ENCODE data around the gene PARVG.

PARVG gene

DNA sequence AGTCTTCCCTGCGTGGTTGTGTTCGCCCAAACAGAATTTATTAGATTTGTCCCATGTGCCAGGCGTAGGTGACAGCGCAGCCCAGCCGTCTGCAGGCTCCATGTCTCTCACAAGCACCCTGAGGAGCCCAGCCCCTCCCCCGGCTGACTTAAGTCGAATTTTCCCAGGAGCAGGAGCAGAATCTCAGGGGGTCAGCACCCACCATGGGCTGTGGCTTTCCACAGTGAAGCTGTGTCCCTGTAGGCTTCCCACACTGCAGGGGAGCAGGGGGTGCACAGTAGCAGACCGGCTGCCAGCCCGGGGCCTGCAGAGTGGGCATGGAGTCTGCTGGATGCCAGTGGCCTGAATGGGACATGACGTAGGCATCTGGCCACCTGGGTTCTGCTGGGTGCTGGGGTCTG, 16.0 kb downstream of the PARVG start:
- in situ Hi-C loops (cut with HindIII; ENCODE audit: low sequenced_read_pairs), result no loop called here
- TF ChIP-seq, protein P1, sequence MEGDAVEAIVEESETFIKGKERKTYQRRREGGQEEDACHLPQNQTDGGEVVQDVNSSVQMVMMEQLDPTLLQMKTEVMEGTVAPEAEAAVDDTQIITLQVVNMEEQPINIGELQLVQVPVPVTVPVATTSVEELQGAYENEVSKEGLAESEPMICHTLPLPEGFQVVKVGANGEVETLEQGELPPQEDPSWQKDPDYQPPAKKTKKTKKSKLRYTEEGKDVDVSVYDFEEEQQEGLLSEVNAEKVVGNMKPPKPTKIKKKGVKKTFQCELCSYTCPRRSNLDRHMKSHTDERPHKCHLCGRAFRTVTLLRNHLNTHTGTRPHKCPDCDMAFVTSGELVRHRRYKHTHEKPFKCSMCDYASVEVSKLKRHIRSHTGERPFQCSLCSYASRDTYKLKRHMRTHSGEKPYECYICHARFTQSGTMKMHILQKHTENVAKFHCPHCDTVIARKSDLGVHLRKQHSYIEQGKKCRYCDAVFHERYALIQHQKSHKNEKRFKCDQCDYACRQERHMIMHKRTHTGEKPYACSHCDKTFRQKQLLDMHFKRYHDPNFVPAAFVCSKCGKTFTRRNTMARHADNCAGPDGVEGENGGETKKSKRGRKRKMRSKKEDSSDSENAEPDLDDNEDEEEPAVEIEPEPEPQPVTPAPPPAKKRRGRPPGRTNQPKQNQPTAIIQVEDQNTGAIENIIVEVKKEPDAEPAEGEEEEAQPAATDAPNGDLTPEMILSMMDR (IDR thresholded peaks at IDR 0.05; ENCODE audit: low read depth, low read length), result no peak
- H3K4me3 ChIP-seq (ENCODE audit: low read depth, low read length), result no peak overlapping the region
- no peak for DNase-seq (ENCODE audit: low read depth, low spot score)

DNA sequence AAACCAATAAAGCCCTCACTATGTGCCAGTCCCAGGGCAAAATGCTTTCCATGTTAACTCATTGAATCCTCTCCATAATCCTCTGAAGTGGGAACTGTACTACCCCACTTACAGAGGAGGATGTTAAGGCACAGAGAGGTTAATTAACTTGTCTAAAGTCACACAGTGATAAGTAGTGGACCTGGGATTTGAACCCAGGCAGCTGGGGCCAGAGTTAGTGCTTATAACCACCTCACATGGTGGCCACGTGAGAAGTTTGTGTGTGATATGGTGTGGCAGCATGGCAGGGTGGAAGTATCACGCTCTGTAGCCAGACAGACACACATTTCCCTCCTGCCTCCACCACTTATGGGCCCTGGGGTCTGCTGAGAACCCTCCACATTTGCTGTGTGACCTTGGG, 16.5 kb downstream of the PARVG start:
- in situ Hi-C loops (cut with HindIII; ENCODE audit: low sequenced_read_pairs), result no loop called here
- no peak overlapping the region for H3K4me3 ChIP-seq (ENCODE audit: low read depth, low read length)
- DNase-seq (ENCODE audit: low read depth, low spot score), result no peak
- TF ChIP-seq, protein P1 (IDR thresholded peaks at IDR 0.05; ENCODE audit: low read depth, low read length), result no peak

DNA sequence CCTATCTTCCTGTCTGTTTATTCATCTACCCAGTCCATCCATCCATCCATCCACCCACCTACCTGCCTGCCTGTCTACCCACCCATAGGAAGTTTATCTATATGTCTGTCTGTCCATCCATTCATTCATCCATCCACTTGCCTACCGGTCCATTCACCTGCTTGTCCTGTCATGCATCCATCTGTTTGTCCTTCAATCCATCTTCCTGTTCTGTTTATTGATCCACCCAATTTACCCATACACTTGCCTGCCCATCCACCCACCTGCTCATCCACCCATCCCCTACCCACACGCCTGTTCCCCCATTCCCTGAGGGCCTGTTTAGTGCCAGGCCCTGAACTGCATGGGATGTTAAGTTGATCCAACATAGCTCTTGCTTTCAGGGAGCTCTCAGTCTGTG, 18.4 kb downstream of the PARVG start:
- in situ Hi-C loops (cut with HindIII; ENCODE audit: low sequenced_read_pairs), result no loop called here
- no peak for DNase-seq (ENCODE audit: low read depth, low spot score)
- H3K4me3 ChIP-seq (ENCODE audit: low read depth, low read length), result no peak overlapping the region
- TF ChIP-seq, protein P1 (IDR thresholded peaks at IDR 0.05; ENCODE audit: low read depth, low read length), result no peak

DNA sequence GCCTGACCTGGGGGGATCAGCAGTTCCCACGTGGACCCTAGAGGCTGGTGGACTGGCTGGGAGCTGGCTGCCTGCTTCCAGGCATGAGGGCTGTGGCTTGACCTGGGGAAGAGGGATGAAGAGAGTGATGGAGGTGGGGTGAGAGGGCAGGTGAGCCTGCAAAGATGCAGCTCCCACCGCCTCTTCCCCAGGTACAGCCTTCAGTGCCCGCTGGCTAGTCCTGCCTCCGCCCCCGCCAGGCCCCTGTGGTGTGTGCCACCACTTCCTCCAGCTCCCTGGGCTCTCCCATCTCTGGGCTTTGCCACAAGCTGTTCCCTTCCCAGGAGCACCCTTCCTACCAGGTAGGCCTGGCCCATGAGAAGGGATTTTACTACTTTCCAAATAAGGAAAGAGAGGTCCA, 19.1 kb downstream of the PARVG start:
- DNase-seq (ENCODE audit: low read depth, low spot score), result no peak
- no peak overlapping the region for H3K4me3 ChIP-seq (ENCODE audit: low read depth, low read length)
- TF ChIP-seq, protein P1 (IDR thresholded peaks at IDR 0.05; ENCODE audit: low read depth, low read length), result no peak
- in situ Hi-C loops (cut with HindIII; ENCODE audit: low sequenced_read_pairs), result no loop called here

DNA sequence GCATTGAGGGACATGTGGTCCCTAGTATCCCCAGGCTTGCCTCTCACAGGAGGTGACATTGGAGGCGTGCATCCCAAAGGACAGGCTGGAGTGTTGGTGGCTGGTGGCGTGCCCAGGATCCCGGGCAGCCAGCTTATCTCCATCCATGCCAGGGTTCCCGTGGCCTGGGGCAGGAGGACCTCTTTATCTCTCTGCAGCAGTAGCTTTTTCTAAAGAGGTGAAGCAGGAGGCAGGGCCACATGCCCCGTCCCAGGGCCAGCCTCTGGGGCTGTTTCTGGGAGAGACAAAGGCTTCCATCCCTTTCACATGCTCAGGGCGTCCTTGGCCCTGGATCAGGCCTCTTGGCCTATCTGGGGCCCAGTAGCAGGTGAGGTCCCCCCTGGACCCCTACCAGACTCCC, 19.7 kb downstream of the PARVG start:
- in situ Hi-C loops (cut with HindIII; ENCODE audit: low sequenced_read_pairs), result no loop called here
- TF ChIP-seq, protein P1 (IDR thresholded peaks at IDR 0.05; ENCODE audit: low read depth, low read length), result no peak
- H3K4me3 ChIP-seq (ENCODE audit: low read depth, low read length), result no peak overlapping the region
- DNase-seq (ENCODE audit: low read depth, low spot score), result no peak

DNA sequence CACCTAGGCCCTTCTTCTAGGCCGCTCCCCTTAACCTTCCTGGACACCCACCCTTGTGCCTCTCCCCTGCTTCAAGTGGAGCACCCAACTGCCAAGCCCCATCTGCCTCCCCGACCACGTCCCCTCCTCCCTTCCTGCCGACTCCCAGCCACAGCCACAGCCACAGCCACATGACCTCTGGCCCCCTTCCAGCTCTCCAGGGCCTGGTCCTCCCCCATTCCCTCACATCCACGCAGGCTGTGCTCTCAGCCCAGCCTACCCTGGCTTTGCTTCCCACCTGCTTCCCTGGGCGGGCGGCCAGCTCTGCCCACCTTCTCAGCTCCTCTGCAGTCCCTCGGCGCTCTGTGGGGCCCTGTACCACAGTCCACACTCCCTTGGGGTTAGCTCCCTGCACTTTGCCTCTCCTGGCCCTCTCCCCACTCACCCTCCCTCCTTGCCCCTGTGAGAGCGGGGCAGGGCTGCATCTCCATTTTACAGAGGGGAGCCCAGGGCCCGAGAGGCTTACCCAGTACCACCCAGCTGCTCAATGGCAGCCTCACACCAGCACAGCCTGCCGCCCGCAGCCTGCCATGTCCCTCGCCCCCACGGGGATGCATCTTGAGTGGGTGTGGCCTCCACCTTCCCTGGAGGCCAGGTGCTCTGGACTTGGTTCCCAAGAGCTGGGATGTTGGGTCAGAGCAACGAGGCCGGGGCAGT, 20.3 kb downstream of the PARVG start:
- no peak for DNase-seq (ENCODE audit: low read depth, low spot score)
- TF ChIP-seq, protein P1 (IDR thresholded peaks at IDR 0.05; ENCODE audit: low read depth, low read length), result no peak
- in situ Hi-C loops (cut with HindIII; ENCODE audit: low sequenced_read_pairs), result no loop called here
- H3K4me3 ChIP-seq (ENCODE audit: low read depth, low read length), result no peak overlapping the region
